Inferior parietal cortex (tissue), 1 donor: Measurements from ENCODE around the gene CDK2.
"Not testable (repeated sequence)": the region's sequence is repeated elsewhere in the genome, so short reads cannot be mapped to it uniquely, and the experiment has no call there.

Experiments
- DNase-seq: peaks from one replicate; pipeline ENCODE4 v3.0.0-alpha.2; 2016; ENCODE audit errors: extremely low spot score

CDK2 gene

GRCh38 chr12:55966408-55967281 lies at the start of gene CDK2:
Gene CDK2, plus strand, starts transcription at chr12:55966830. Its CDS starts 179 bp downstream, at chr12:55967009.
- DNase-seq: peak; percentile 85

GRCh38 chr12:55919032-55919431 lies 47.6 kb upstream of the CDK2 start:
- not testable (repeated sequence) for DNase-seq

GRCh38 chr12:55922126-55922525 lies 44.5 kb upstream of the CDK2 start:
- no peak for DNase-seq

- DNase-seq: not testable (repeated sequence)
These were observed 43.0 kb upstream of the CDK2 start for GRCh38 chr12:55923648-55924047.

- no peak for DNase-seq
These were observed 41.3 kb upstream of the CDK2 start for GRCh38 chr12:55925371-55925770.

GRCh38 chr12:55925870-55926737 lies 40.5 kb upstream of the CDK2 start:
- no peak for DNase-seq

GRCh38 chr12:55926738-55927587 lies 39.7 kb upstream of the CDK2 start:
- peak; percentile 94 for DNase-seq

GRCh38 chr12:55927588-55928502 lies 38.8 kb upstream of the CDK2 start, which contains the start of gene PYM1:
Gene PYM1, minus strand, starts transcription at chr12:55927894. Its CDS starts 133 bp downstream, at chr12:55927761.
- peak; percentile 74 for DNase-seq

- DNase-seq: no peak
These were observed 37.3 kb upstream of the CDK2 start for GRCh38 chr12:55929306-55929791.

- peak; percentile 66 for DNase-seq
These were observed 35.8 kb upstream of the CDK2 start, which contains the start of gene DGKA for GRCh38 chr12:55930771-55931316. Gene DGKA, plus strand, starts transcription at chr12:55931162. Its CDS starts 5,342 bp downstream, at chr12:55936504.

GRCh38 chr12:55931317-55931779 lies 35.3 kb upstream of the CDK2 start:
- no peak for DNase-seq

GRCh38 chr12:55931780-55932550 lies 34.7 kb upstream of the CDK2 start:
- peak; percentile 15 for DNase-seq

- DNase-seq: no peak
These were observed 34.1 kb upstream of the CDK2 start for GRCh38 chr12:55932551-55932910.

- DNase-seq: no peak
These were observed 33.3 kb upstream of the CDK2 start for GRCh38 chr12:55933169-55933798.

GRCh38 chr12:55933799-55934742 lies 32.6 kb upstream of the CDK2 start:
- no peak for DNase-seq

- no peak for DNase-seq
These were observed 31.9 kb upstream of the CDK2 start for GRCh38 chr12:55934773-55935172.

- no peak for DNase-seq
These were observed 30.9 kb upstream of the CDK2 start for GRCh38 chr12:55935738-55936151.
